Suprapubic skin (tissue), 4 donors: ENCODE results near the gene USP11. TPM values are rescaled to one million over a fixed set of nuclear protein-coding genes. Genes with fewer than 3 reads are reported as not detected.
A peak's percentile ranks its signal among the peaks of the same experiment; 100 is the strongest.

Experiments
- DNase-seq, 2 donors: peaks; one replicate each; pipeline ENCODE4 v3.0.0-alpha.2; 2019; ENCODE audit warnings: low spot score in 2 of 2
- H3K27ac ChIP-seq: fragments of 200-600 bp; sonication (generic); one replicate; pipeline ENCODE4 v1.5.1; 2019
- H3K27me3 ChIP-seq: fragments of 200-600 bp; sonication (generic); one replicate; pipeline ENCODE4 v1.5.1; 2019
- H3K36me3 ChIP-seq: fragments of 200-600 bp; sonication (generic); one replicate; pipeline ENCODE4 v1.5.1; 2019
- H3K4me1 ChIP-seq: fragments of 200-600 bp; sonication (generic); one replicate; pipeline ENCODE4 v1.5.1; 2019
- H3K4me3 ChIP-seq: fragments of 200-600 bp; sonication (generic); one replicate; pipeline ENCODE4 v1.5.1; 2019; ENCODE audit warnings: mild to moderate bottlenecking
- H3K9me3 ChIP-seq: fragments of 200-600 bp; sonication (generic); one replicate; pipeline ENCODE4 v1.5.1; 2019
- CTCF ChIP-seq, 2 donors: fragments of 200-600 bp in 1 of 2; fragments of 450-650 bp in 1 of 2; sonication (generic) in 1 of 2; IDR thresholded peaks; one replicate each; pipeline ENCODE4 v1.5.1; 2016 to 2019; ENCODE audit warnings: antibody characterized with exemption in 2 of 2, mild to moderate bottlenecking in 1 of 2, moderate library complexity in 1 of 2
- EP300 ChIP-seq: sonication (generic); formaldehyde crosslinking; IDR thresholded peaks from one replicate; pipeline ENCODE4 v1.6.1; 2017; ENCODE audit warnings: antibody characterized with exemption
- POLR2A ChIP-seq, 2 donors: fragments of 450-650 bp; IDR thresholded peaks; one replicate each; pipeline ENCODE4 v1.6.1; 2017; ENCODE audit warnings: antibody characterized with exemption in 2 of 2, mild to moderate bottlenecking in 2 of 2, moderate library complexity in 2 of 2
- POLR2AphosphoS5 ChIP-seq, 3 donors: sonication (generic); formaldehyde crosslinking; IDR thresholded peaks; one replicate each; pipeline ENCODE4 v1.6.1; 2017; ENCODE audit warnings: antibody characterized with exemption in 3 of 3
- WGBS: methylation state at CpG from one replicate; pipeline ENCODE4 v1.1.5; 2018; 5-methylcytosine and 5-hydroxymethylcytosine counted together
- total RNA-seq, 4 donors: library from RNA; depleted of rRNA; stranded (reverse); fragments of >200 nt; gene quantifications; one replicate each; pipeline ENCODE4 v1.1.0, GENCODE V29; 2016

The USP11 gene
- total RNA-seq, 4 donors from 2014 or later = 15.4 to 28.3 (median 20.9) TPM

GRCh38 chrX:47199286-47199685 lies 33.5 kb upstream of the USP11 start:
- peaks cover 56% of the 10 kb centered on the region for H3K36me3 ChIP-seq
- no peaks in the 10 kb centered on the region for H3K9me3 ChIP-seq
- peaks cover 49% of the 10 kb centered on the region for H3K4me1 ChIP-seq
- no peak for DNase-seq
- H3K27ac ChIP-seq = no peak overlapping the region
- no peak for TF ChIP-seq POLR2A (IDR thresholded peaks at IDR 0.05)
- no peak overlapping the region for H3K4me3 ChIP-seq
- whole genome bisulfite sequencing = 92% methylated on average over 10 of the region's 10 CpGs
- no peaks in the 10 kb centered on the region for H3K27me3 ChIP-seq

GRCh38 chrX:47200385-47201150 lies 32.2 kb upstream of the USP11 start:
- peaks cover 37% of the 10 kb centered on the region for H3K4me1 ChIP-seq
- WGBS = 73% methylated on average over 9 of the region's 9 CpGs

GRCh38 chrX:47201345-47201944 lies 31.4 kb upstream of the USP11 start:
- DNase-seq = no peak
- Histone ChIP-seq H3K27ac (peak overlapping the region; percentile 74), H3K36me3 (peaks cover 77% of the 10 kb centered on the region), H3K27me3 (no peaks in the 10 kb centered on the region), H3K9me3 (no peaks in the 10 kb centered on the region), H3K4me3 (no peak overlapping the region), H3K4me1 (peaks cover 30% of the 10 kb centered on the region)
- 87% methylated on average over 8 of the region's 9 CpGs for WGBS
- TF ChIP-seq EP300 (no peak), POLR2A (IDR thresholded peaks at IDR 0.05) (no peak), CTCF (IDR thresholded peaks at IDR 0.05) (no peak), POLR2AphosphoS5 (IDR thresholded peaks at IDR 0.05) (no peak)

More at GRCh38 chrX:47200385-47201150, 32.2 kb upstream of the USP11 start:
- DNase-seq = no peak
- peak overlapping the region; percentile 74 for H3K27ac ChIP-seq
- no peak overlapping the region for H3K4me3 ChIP-seq
- H3K27me3 ChIP-seq = no peaks in the 10 kb centered on the region
- H3K9me3 ChIP-seq = no peaks in the 10 kb centered on the region
- peaks cover 68% of the 10 kb centered on the region for H3K36me3 ChIP-seq
- no peak for TF ChIP-seq POLR2A (IDR thresholded peaks at IDR 0.05)
- no peak for TF ChIP-seq EP300
- peak in 1 of 2 donors; percentile 22 for TF ChIP-seq CTCF (IDR thresholded peaks at IDR 0.05)
- TF ChIP-seq POLR2AphosphoS5 (IDR thresholded peaks at IDR 0.05) = no peak

GRCh38 chrX:47202316-47202715 lies 30.5 kb upstream of the USP11 start:
- 96% methylated on average over 10 of the region's 11 CpGs for WGBS
- TF ChIP-seq POLR2AphosphoS5 (IDR thresholded peaks at IDR 0.05) = no peak
- no peak for TF ChIP-seq POLR2A (IDR thresholded peaks at IDR 0.05)
- no peak for TF ChIP-seq CTCF (IDR thresholded peaks at IDR 0.05)
- H3K4me3 ChIP-seq = no peak overlapping the region
- no peak overlapping the region for H3K27ac ChIP-seq
- H3K9me3 ChIP-seq = no peaks in the 10 kb centered on the region
- DNase-seq = no peak
- H3K36me3 ChIP-seq = peaks cover 85% of the 10 kb centered on the region
- peaks cover 21% of the 10 kb centered on the region for H3K4me1 ChIP-seq
- no peaks in the 10 kb centered on the region for H3K27me3 ChIP-seq

GRCh38 chrX:47202877-47203276 lies 29.9 kb upstream of the USP11 start:
- WGBS = 56% methylated on average over 3 of the region's 4 CpGs
- H3K27ac ChIP-seq = no peak overlapping the region
- H3K4me1 ChIP-seq = peaks cover 17% of the 10 kb centered on the region
- H3K27me3 ChIP-seq = no peaks in the 10 kb centered on the region
- H3K36me3 ChIP-seq = peaks cover 90% of the 10 kb centered on the region
- TF ChIP-seq CTCF (IDR thresholded peaks at IDR 0.05) = no peak
- no peak for TF ChIP-seq POLR2AphosphoS5 (IDR thresholded peaks at IDR 0.05)
- TF ChIP-seq EP300 = no peak
- DNase-seq = no peak
- H3K4me3 ChIP-seq = no peak overlapping the region
- H3K9me3 ChIP-seq = no peaks in the 10 kb centered on the region
